ENCODE data around the gene RNASEH2C.

RNASEH2C gene

DNA sequence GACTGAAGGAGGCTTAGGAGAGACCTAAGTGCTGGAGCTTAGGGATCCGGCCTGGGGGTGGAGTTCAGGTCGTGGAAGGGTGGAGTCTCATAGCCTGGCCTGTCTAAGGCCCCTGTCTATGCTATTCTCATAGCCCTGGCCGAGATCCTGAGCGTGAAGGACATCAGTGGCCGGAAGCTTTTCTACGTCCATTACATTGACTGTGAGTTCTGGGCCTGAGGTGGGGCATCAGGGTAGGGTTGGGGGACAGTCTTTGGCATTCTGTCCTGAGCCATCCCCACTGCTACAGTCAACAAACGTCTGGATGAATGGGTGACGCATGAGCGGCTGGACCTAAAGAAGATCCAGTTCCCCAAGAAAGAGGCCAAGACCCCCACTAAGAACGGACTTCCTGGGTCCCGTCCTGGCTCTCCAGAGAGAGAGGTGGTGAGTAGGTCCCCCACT is 7.9 kb downstream of the RNASEH2C start:
- Histone ChIP-seq H3K23ac (ENCODE audit: low read length in 2 of 2) (peak overlapping the region in 1 of 2 experiments; percentile 65), H3K79me1 (replicated peaks; ENCODE audit: low read length, poor library complexity, severe bottlenecking) (peaks cover 34% of the 10 kb centered on the region), H4K91ac (ENCODE audit: low read length) (no peak overlapping the region), H3K36me3 (ENCODE audit: control insufficient read depth in 1 of 2, insufficient read depth in 2 of 2, low read depth in 1 of 2, low read length in 2 of 2) (peaks cover 45 to 48% of the 10 kb centered on the region in 2 experiments), H2AFZ (ENCODE audit: low read depth, low read length) (no peak overlapping the region), H3K9ac (ENCODE audit: low read length) (peak overlapping the region; percentile 92), H2BK120ac (ENCODE audit: low read depth, low read length) (no peak overlapping the region), H4K8ac (ENCODE audit: low read length) (peak overlapping the region; percentile 8), H3K4me1 (ENCODE audit: control insufficient read depth, insufficient read depth, low read depth, low read length) (peaks cover 13% of the 10 kb centered on the region), H3K18ac (ENCODE audit: low read depth in 1 of 2, low read length in 2 of 2) (peak overlapping the region in 1 of 2 experiments; percentile 37), H3K4me2 (ENCODE audit: low read length, poor library complexity, severe bottlenecking) (peak overlapping the region; percentile 50), H3K4me3 (ENCODE audit: insufficient read depth in 1 of 2, low read depth in 1 of 2, low read length in 2 of 2) (peak overlapping the region; percentile 69 to 96), H3K27ac (ENCODE audit: low read length, poor library complexity, severe bottlenecking) (no peak overlapping the region), H3K27me3 (ENCODE audit: control insufficient read depth in 1 of 2, insufficient read depth in 1 of 2, low read length in 2 of 2) (no peaks in the 10 kb centered on the region), H3K9me3 (ENCODE audit: control insufficient read depth, low read length) (no peaks in the 10 kb centered on the region), H2BK12ac (ENCODE audit: low read length in 2 of 2) (peak overlapping the region in 1 of 2 experiments; percentile 56), H3K4ac (ENCODE audit: low read depth in 1 of 2, low read length in 2 of 2) (peak overlapping the region in 1 of 2 experiments; percentile 42), H2AK5ac (ENCODE audit: low read length, severe bottlenecking) (peak overlapping the region; percentile 35), H3K14ac (ENCODE audit: low read length in 2 of 2) (no peak overlapping the region), H2BK5ac (ENCODE audit: low read depth, low read length, poor library complexity, severe bottlenecking) (no peak overlapping the region), H2BK15ac (ENCODE audit: low read depth, poor library complexity, severe bottlenecking) (no peak overlapping the region)
- DNase-seq: no peak
- WGBS: 48% methylated on average over 11 of the region's 11 CpGs

DNA sequence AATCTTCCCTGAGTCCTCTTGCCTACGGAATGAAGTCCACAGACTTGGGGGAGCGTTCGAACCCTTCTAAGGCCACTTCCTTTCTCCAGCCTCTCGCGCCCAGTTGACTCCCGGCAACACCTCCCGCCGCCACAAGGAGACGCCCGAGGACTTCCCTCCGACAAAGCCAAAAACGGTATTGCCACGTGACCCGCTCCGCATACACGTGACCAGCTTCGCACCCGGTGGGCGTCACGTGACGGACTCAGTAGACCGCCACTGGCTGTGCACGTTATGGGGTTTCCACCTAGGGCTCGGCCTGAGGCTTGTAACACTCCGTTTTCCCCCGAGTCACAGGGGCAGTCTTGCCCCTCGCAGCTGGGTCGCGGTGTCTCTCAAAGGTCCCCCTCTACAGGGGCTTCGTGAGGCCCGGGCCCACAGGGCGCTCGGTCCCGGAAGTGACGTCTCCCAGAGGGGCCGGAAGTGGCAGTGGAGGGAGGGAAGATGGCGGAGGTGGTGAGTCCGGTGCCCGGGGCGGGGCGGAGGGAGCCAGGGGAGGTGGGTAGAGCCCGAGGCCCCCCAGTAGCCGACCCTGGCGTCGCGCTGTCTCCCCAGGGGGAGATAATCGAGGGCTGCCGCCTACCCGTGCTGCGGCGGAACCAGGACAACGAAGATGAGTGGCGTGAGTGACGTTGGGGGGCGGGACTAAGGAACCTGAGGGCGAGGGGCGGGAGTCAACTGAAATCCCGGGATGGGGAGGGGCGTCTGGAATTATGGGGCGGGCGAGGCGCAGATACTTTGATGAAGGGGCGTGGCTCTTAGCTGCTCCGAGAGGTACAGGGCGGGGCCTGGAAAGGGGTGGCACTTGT is 8.6 kb downstream of the RNASEH2C start, which contains the start of gene KAT5:
KAT5 (plus strand) TSS at position 468 of the 848 bp plus-strand sequence; CDS start at position 484, 16 bp downstream.
- peak within 1 kb of the TSS in 1 of 2 experiments; percentile 56 for H2BK12ac ChIP-seq (ENCODE audit: low read length in 2 of 2)
- H3K9me3 ChIP-seq (ENCODE audit: control insufficient read depth, low read length): no peaks in the 10 kb centered on the region
- H3K9ac ChIP-seq (ENCODE audit: low read length): peak within 1 kb of the TSS; percentile 92
- peak within 1 kb of the TSS; percentile 71 for H2BK15ac ChIP-seq (ENCODE audit: low read depth, poor library complexity, severe bottlenecking)
- peak within 1 kb of the TSS; percentile 98 for H2BK120ac ChIP-seq (ENCODE audit: low read depth, low read length)
- peak; percentile 98 for DNase-seq
- H3K4me1 ChIP-seq (ENCODE audit: control insufficient read depth, insufficient read depth, low read depth, low read length): peaks cover 13% of the 10 kb centered on the region
- H3K14ac ChIP-seq (ENCODE audit: low read length in 2 of 2): peak within 1 kb of the TSS in 1 of 2 experiments; percentile 56
- peak within 1 kb of the TSS; percentile 60 to 99 for H3K18ac ChIP-seq (ENCODE audit: low read depth in 1 of 2, low read length in 2 of 2)
- WGBS: under 1% methylated on average over 65 of the region's 65 CpGs
- peak within 1 kb of the TSS; percentile 35 for H2AK5ac ChIP-seq (ENCODE audit: low read length, severe bottlenecking)
- peak within 1 kb of the TSS; percentile 69 to 96 for H3K4me3 ChIP-seq (ENCODE audit: insufficient read depth in 1 of 2, low read depth in 1 of 2, low read length in 2 of 2)
- no peaks in the 10 kb centered on the region for H3K27me3 ChIP-seq (ENCODE audit: control insufficient read depth in 1 of 2, insufficient read depth in 1 of 2, low read length in 2 of 2)
- peak within 1 kb of the TSS; percentile 98 for H4K8ac ChIP-seq (ENCODE audit: low read length)
- H3K4me2 ChIP-seq (ENCODE audit: low read length, poor library complexity, severe bottlenecking): peak within 1 kb of the TSS; percentile 73
- H3K79me1 ChIP-seq (replicated peaks; ENCODE audit: low read length, poor library complexity, severe bottlenecking): peaks cover 29% of the 10 kb centered on the region
- peak within 1 kb of the TSS; percentile 98 for H3K27ac ChIP-seq (ENCODE audit: low read length, poor library complexity, severe bottlenecking)
- H3K36me3 ChIP-seq (ENCODE audit: control insufficient read depth in 1 of 2, insufficient read depth in 2 of 2, low read depth in 1 of 2, low read length in 2 of 2): peaks cover 38 to 41% of the 10 kb centered on the region in 2 experiments
- peak within 1 kb of the TSS in 1 of 2 experiments; percentile 65 for H3K23ac ChIP-seq (ENCODE audit: low read length in 2 of 2)
- peak within 1 kb of the TSS; percentile 81 to 88 for H3K4ac ChIP-seq (ENCODE audit: low read depth in 1 of 2, low read length in 2 of 2)
- H2AFZ ChIP-seq (ENCODE audit: low read depth, low read length): peak within 1 kb of the TSS; percentile 85
- H2BK5ac ChIP-seq (ENCODE audit: low read depth, low read length, poor library complexity, severe bottlenecking): peak within 1 kb of the TSS; percentile 87
- peak within 1 kb of the TSS; percentile 78 for H4K91ac ChIP-seq (ENCODE audit: low read length)

DNA sequence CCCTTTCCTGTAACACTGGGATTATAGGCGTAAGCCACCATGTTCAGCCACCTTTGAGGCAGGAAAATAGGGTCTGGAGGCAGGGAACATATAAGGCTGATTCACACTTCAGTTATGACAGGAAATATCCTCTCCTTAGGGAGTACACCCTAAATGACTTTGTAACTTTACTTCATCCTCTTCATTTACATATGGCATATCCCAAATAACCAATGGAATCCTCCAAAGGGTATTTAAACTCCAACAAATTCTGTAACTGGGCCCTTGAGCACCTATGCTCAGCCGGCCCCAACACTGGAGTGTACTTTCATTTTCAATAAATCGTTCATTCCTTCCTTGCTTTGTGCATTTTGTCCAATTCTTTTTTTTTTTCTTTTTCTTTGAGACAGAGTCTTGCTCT is 10.2 kb downstream of the RNASEH2C start:
- DNase-seq: no peak
- Histone ChIP-seq H3K4ac (ENCODE audit: low read depth in 1 of 2, low read length in 2 of 2) (no peak overlapping the region), H2BK15ac (ENCODE audit: low read depth, poor library complexity, severe bottlenecking) (no peak overlapping the region), H4K8ac (ENCODE audit: low read length) (no peak overlapping the region), H3K36me3 (ENCODE audit: control insufficient read depth in 1 of 2, insufficient read depth in 2 of 2, low read depth in 1 of 2, low read length in 2 of 2) (peaks cover 26 to 27% of the 10 kb centered on the region in 2 experiments), H2AFZ (ENCODE audit: low read depth, low read length) (no peak overlapping the region), H3K27ac (ENCODE audit: low read length, poor library complexity, severe bottlenecking) (no peak overlapping the region), H3K4me2 (ENCODE audit: low read length, poor library complexity, severe bottlenecking) (no peak overlapping the region), H3K14ac (ENCODE audit: low read length in 2 of 2) (no peak overlapping the region), H2BK120ac (ENCODE audit: low read depth, low read length) (no peak overlapping the region), H2BK5ac (ENCODE audit: low read depth, low read length, poor library complexity, severe bottlenecking) (no peak overlapping the region), H3K9me3 (ENCODE audit: control insufficient read depth, low read length) (no peaks in the 10 kb centered on the region), H3K18ac (ENCODE audit: low read depth in 1 of 2, low read length in 2 of 2) (no peak overlapping the region), H3K79me1 (replicated peaks; ENCODE audit: low read length, poor library complexity, severe bottlenecking) (peaks cover 24% of the 10 kb centered on the region), H2AK5ac (ENCODE audit: low read length, severe bottlenecking) (no peak overlapping the region), H3K4me3 (ENCODE audit: insufficient read depth in 1 of 2, low read depth in 1 of 2, low read length in 2 of 2) (no peak overlapping the region), H3K23ac (ENCODE audit: low read length in 2 of 2) (no peak overlapping the region), H3K4me1 (ENCODE audit: control insufficient read depth, insufficient read depth, low read depth, low read length) (peaks cover 15% of the 10 kb centered on the region), H3K9ac (ENCODE audit: low read length) (no peak overlapping the region), H4K91ac (ENCODE audit: low read length) (no peak overlapping the region), H2BK12ac (ENCODE audit: low read length in 2 of 2) (no peak overlapping the region), H3K27me3 (ENCODE audit: control insufficient read depth in 1 of 2, insufficient read depth in 1 of 2, low read length in 2 of 2) (no peaks in the 10 kb centered on the region)
- WGBS: 91% methylated on average over 3 of the region's 3 CpGs

DNA sequence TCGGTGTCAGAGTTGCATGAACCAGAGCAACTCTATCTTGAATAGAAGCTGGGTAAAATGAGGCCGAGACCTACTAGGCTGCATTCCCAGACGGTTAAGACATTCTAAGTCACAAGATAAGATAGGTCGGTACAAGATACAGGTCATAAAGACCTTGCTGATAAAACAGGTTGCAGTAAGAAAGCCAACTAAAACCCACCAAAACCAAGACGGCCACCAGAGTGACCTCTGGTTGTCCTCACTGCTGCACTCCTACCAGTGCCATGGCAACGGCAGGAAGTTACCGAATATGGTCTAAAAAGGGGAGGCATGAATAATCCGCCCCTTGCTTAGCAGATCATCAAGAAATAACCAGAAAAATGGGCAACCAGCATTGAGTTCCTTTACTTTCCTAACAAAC is 10.9 kb downstream of the RNASEH2C start:
- no peak overlapping the region for H2BK120ac ChIP-seq (ENCODE audit: low read depth, low read length)
- H3K9ac ChIP-seq (ENCODE audit: low read length): no peak overlapping the region
- no peak for DNase-seq
- H3K4ac ChIP-seq (ENCODE audit: low read depth in 1 of 2, low read length in 2 of 2): no peak overlapping the region
- no peak overlapping the region for H3K4me3 ChIP-seq (ENCODE audit: insufficient read depth in 1 of 2, low read depth in 1 of 2, low read length in 2 of 2)
- H3K27ac ChIP-seq (ENCODE audit: low read length, poor library complexity, severe bottlenecking): no peak overlapping the region
- H4K91ac ChIP-seq (ENCODE audit: low read length): no peak overlapping the region
- peaks cover 19 to 20% of the 10 kb centered on the region in 2 experiments for H3K36me3 ChIP-seq (ENCODE audit: control insufficient read depth in 1 of 2, insufficient read depth in 2 of 2, low read depth in 1 of 2, low read length in 2 of 2)
- H3K18ac ChIP-seq (ENCODE audit: low read depth in 1 of 2, low read length in 2 of 2): no peak overlapping the region
- H3K27me3 ChIP-seq (ENCODE audit: control insufficient read depth in 1 of 2, insufficient read depth in 1 of 2, low read length in 2 of 2): no peaks in the 10 kb centered on the region
- H2AFZ ChIP-seq (ENCODE audit: low read depth, low read length): no peak overlapping the region
- peaks cover 15% of the 10 kb centered on the region for H3K4me1 ChIP-seq (ENCODE audit: control insufficient read depth, insufficient read depth, low read depth, low read length)
- no peak overlapping the region for H2BK15ac ChIP-seq (ENCODE audit: low read depth, poor library complexity, severe bottlenecking)
- H2BK12ac ChIP-seq (ENCODE audit: low read length in 2 of 2): no peak overlapping the region
- no peak overlapping the region for H2AK5ac ChIP-seq (ENCODE audit: low read length, severe bottlenecking)
- no peaks in the 10 kb centered on the region for H3K9me3 ChIP-seq (ENCODE audit: control insufficient read depth, low read length)
- no peak overlapping the region for H3K14ac ChIP-seq (ENCODE audit: low read length in 2 of 2)
- WGBS: 91% methylated on average over 8 of the region's 8 CpGs
- H4K8ac ChIP-seq (ENCODE audit: low read length): no peak overlapping the region
- H3K79me1 ChIP-seq (replicated peaks; ENCODE audit: low read length, poor library complexity, severe bottlenecking): peaks cover 18% of the 10 kb centered on the region
- H3K23ac ChIP-seq (ENCODE audit: low read length in 2 of 2): no peak overlapping the region
- H2BK5ac ChIP-seq (ENCODE audit: low read depth, low read length, poor library complexity, severe bottlenecking): no peak overlapping the region
- no peak overlapping the region for H3K4me2 ChIP-seq (ENCODE audit: low read length, poor library complexity, severe bottlenecking)

Data from mesenchymal stem cell (in vitro differentiated cells and primary cell).